HCT116 (cell line): ENCODE data around the gene NECTIN3.

Experiments
- CTCF ChIP-seq, 3 experiments: fragments of 200-600 bp in 1 of 3; sonication (generic) in 1 of 3; IDR thresholded peaks in 2 of 3; conservative IDR thresholded peaks in 1 of 3; 2 replicates each; pipeline ENCODE4 v1.5.1; 2012 to 2017; ENCODE audit warnings: low read depth in 2 of 3, low read length in 2 of 3, antibody characterized with exemption in 1 of 3, borderline replicate concordance in 1 of 3, control low read depth in 1 of 3, mild to moderate bottlenecking in 1 of 3, mixed read lengths in 1 of 3, mixed run types in 1 of 3, moderate library complexity in 1 of 3; ENCODE audit not compliant: insufficient read depth in 1 of 3
- TCF7L2 ChIP-seq: IDR thresholded peaks from 2 replicates; pipeline ENCODE4 v1.7.0; 2011; ENCODE audit warnings: borderline replicate concordance, inconsistent platforms; ENCODE audit not compliant: insufficient read depth, insufficient read length; ENCODE audit errors: extremely low read depth
- TF ChIP-seq, protein P1 (sequence below): IDR thresholded peaks from 2 replicates; pipeline ENCODE4 v1.6.1; 2012; ENCODE audit warnings: low read depth

- TF ChIP-seq TCF7L2 (no peak), CTCF (IDR thresholded peaks at IDR 0.05 in 2 of 3, conservative IDR thresholded peaks at IDR 0.05 in 1 of 3; ENCODE audit: borderline replicate concordance in 1 of 3, insufficient read depth in 1 of 3, low read depth in 2 of 3, low read length in 2 of 3) (no peak)
- TF ChIP-seq, protein P1, sequence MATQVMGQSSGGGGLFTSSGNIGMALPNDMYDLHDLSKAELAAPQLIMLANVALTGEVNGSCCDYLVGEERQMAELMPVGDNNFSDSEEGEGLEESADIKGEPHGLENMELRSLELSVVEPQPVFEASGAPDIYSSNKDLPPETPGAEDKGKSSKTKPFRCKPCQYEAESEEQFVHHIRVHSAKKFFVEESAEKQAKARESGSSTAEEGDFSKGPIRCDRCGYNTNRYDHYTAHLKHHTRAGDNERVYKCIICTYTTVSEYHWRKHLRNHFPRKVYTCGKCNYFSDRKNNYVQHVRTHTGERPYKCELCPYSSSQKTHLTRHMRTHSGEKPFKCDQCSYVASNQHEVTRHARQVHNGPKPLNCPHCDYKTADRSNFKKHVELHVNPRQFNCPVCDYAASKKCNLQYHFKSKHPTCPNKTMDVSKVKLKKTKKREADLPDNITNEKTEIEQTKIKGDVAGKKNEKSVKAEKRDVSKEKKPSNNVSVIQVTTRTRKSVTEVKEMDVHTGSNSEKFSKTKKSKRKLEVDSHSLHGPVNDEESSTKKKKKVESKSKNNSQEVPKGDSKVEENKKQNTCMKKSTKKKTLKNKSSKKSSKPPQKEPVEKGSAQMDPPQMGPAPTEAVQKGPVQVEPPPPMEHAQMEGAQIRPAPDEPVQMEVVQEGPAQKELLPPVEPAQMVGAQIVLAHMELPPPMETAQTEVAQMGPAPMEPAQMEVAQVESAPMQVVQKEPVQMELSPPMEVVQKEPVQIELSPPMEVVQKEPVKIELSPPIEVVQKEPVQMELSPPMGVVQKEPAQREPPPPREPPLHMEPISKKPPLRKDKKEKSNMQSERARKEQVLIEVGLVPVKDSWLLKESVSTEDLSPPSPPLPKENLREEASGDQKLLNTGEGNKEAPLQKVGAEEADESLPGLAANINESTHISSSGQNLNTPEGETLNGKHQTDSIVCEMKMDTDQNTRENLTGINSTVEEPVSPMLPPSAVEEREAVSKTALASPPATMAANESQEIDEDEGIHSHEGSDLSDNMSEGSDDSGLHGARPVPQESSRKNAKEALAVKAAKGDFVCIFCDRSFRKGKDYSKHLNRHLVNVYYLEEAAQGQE: no peak
Measured at GRCh38 chr3:111238885-111239284, 167.3 kb downstream of the NECTIN3 start.
